Left ventricle myocardium inferior (tissue), 1 donor: Measurements from ENCODE around the gene VSIG8. TPM values are rescaled to one million over a fixed set of nuclear protein-coding genes. Genes with fewer than 3 reads are reported as not detected.

Experiments used
- DNase-seq: peaks from one replicate; pipeline ENCODE4 v3.0.0-alpha.2; 2020
- H3K27ac ChIP-seq: fragments of 200-600 bp; replicated peaks from 2 replicates; pipeline ENCODE4 v1.8.0; 2021
- H3K27me3 ChIP-seq: fragments of 200-600 bp; 2 replicates; pipeline ENCODE4 v1.8.0; 2021; ENCODE audit warnings: low read depth
- H3K36me3 ChIP-seq: fragments of 200-600 bp; 2 replicates; pipeline ENCODE4 v1.8.0; 2021
- H3K4me1 ChIP-seq: fragments of 200-600 bp; 2 replicates; pipeline ENCODE4 v1.8.0; 2021
- H3K4me3 ChIP-seq: fragments of 200-600 bp; 2 replicates; pipeline ENCODE4 v1.8.0; 2021; ENCODE audit warnings: mild to moderate bottlenecking, moderate library complexity
- H3K9me3 ChIP-seq: fragments of 200-600 bp; replicated peaks from 2 replicates; pipeline ENCODE4 v1.8.0; 2021
- intact Hi-C: fragments of 100-400 bp; cut with micrococcal nuclease; formaldehyde crosslinking; loops from one replicate; pipeline ENCODE4 v1.11.0; 2022
- total RNA-seq: library from RNA; stranded (reverse); fragmentation: NEBNext Ultra II Directional; extraction: Animal tissue kit (Norgen Biotek cat#: 25700); gene quantifications from one replicate; pipeline ENCODE4 v1.2.1, GENCODE V29; 2021
- TF ChIP-seq, protein P1 (sequence below): fragments of 200-600 bp; IDR thresholded peaks from 2 replicates; pipeline ENCODE4 v1.8.0; 2021; ENCODE audit warnings: antibody characterized with exemption, mild to moderate bottlenecking, borderline replicate concordance
- donor health status: DM: no; HTN: yes; CAD: no; lungs with severe emphysema.

The VSIG8 gene
- total RNA-seq, 1 donor from 2014 or later, result not detected

DNA sequence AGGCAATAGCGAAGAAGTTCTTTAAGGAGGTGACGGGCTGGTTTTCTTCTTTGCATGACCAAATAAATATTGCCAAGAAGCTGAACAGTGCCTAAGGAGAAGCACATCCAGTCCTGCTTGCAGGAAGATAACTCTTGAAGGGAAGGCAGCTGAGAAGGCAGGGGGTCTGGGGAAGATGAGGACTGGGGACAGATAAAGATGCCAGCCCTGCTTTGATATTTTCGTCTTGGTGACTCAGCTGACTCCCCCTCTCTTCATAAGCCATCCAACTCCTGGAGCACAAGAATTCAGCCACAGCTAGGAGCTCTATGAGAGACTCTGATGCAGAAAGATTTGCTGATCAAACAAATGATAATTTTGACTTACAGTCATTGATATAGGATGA, 34.1 kb upstream of the VSIG8 start:
- no peaks in the 10 kb centered on the region for H3K9me3 ChIP-seq
- intact Hi-C loops, result no loop called here
- TF ChIP-seq, protein P1, sequence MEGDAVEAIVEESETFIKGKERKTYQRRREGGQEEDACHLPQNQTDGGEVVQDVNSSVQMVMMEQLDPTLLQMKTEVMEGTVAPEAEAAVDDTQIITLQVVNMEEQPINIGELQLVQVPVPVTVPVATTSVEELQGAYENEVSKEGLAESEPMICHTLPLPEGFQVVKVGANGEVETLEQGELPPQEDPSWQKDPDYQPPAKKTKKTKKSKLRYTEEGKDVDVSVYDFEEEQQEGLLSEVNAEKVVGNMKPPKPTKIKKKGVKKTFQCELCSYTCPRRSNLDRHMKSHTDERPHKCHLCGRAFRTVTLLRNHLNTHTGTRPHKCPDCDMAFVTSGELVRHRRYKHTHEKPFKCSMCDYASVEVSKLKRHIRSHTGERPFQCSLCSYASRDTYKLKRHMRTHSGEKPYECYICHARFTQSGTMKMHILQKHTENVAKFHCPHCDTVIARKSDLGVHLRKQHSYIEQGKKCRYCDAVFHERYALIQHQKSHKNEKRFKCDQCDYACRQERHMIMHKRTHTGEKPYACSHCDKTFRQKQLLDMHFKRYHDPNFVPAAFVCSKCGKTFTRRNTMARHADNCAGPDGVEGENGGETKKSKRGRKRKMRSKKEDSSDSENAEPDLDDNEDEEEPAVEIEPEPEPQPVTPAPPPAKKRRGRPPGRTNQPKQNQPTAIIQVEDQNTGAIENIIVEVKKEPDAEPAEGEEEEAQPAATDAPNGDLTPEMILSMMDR, result no peak
- H3K27me3 ChIP-seq, result no peaks in the 10 kb centered on the region
- peaks cover 39% of the 10 kb centered on the region for H3K4me1 ChIP-seq
- no peaks in the 10 kb centered on the region for H3K36me3 ChIP-seq
- H3K27ac ChIP-seq, result peak overlapping the region; percentile 51
- H3K4me3 ChIP-seq, result no peak overlapping the region
- no peak for DNase-seq

DNA sequence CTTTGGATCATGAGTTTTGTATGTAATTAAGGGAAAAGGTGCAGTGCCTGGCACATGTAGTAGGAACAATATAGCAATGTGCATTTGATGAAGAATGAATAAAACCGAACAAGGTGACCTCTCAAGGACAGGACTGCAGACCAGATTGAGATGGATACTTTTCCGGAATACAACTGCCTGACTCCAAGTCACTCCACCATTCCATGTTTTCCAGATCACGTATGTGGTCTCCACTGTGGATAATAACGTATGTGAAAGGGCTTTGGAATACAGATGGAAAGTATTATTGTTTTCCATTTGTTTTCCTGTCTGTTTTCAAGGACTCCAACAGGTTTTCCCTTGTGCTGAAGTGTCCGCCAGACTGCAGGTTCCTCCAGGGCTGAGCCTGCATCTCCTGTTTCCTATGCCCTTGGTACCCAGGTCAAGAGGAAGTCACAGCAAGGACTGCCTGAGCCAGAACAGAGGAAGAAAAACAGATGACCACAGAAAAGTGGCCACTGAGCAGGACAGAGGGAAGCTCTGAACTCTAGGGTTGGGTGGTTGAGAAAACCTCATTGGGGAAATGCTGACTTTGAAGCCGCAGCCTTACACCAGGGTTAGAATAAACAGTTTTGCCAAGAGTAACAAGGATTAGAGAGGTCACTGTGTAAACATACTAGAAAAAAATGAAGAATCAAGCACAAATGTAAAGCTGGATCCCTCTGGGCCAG, 33.5 kb upstream of the VSIG8 start:
- H3K4me1 ChIP-seq, result peaks cover 41% of the 10 kb centered on the region
- peak overlapping the region; percentile 51 for H3K27ac ChIP-seq
- TF ChIP-seq, protein P1, result no peak
- DNase-seq, result no peak
- H3K9me3 ChIP-seq, result no peaks in the 10 kb centered on the region
- no peak overlapping the region for H3K4me3 ChIP-seq
- intact Hi-C loops, result no loop called here
- H3K27me3 ChIP-seq, result no peaks in the 10 kb centered on the region
- H3K36me3 ChIP-seq, result no peaks in the 10 kb centered on the region

DNA sequence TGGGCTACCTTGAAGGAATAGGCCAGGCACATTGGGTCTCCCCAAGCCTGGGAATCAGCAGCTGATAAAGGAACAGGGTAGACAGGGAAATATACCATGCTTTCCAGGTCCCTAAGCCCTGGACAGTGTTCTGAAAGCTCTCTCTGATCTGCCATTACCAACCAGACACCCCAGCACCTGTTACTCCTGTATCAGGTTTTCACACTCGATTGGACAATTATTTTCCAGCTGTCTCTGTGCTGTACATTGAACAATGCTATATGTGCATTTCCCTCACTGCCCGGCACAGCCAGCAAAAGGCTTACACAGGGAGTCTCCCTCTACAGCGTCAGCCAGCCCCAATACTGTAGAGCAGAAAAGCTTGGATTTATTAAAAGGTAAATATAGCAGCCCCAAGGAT, 32.8 kb upstream of the VSIG8 start:
- intact Hi-C loops, result no loop called here
- Histone ChIP-seq H3K27ac (no peak overlapping the region), H3K9me3 (no peaks in the 10 kb centered on the region), H3K4me3 (no peak overlapping the region), H3K27me3 (no peaks in the 10 kb centered on the region), H3K36me3 (no peaks in the 10 kb centered on the region), H3K4me1 (peaks cover 41% of the 10 kb centered on the region)
- TF ChIP-seq, protein P1, result no peak
- no peak for DNase-seq

DNA sequence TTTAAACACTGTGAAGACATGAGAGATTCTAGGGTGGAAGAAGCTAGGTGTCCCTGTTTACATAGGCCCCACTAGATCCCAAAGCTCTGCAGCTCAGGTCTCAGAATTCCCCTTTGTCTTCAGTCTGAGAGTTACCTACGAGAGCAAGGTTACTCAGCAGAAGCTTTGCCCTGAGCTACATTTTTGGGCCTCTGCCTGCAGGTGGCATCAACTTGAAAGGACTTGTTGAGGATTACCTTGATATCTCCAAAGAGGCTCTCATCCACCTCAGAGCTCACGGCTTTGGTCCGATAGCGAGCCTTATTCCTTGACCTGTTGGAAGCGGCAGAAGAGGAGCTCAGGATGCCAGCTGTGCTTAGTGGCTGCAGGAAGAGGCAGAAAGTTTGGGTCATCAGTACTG, 30.5 kb upstream of the VSIG8 start:
- no peaks in the 10 kb centered on the region for H3K36me3 ChIP-seq
- intact Hi-C loops, result no loop called here
- H3K9me3 ChIP-seq, result no peaks in the 10 kb centered on the region
- H3K4me3 ChIP-seq, result no peak overlapping the region
- H3K27ac ChIP-seq, result no peak overlapping the region
- H3K4me1 ChIP-seq, result peaks cover 45% of the 10 kb centered on the region
- DNase-seq, result no peak
- no peaks in the 10 kb centered on the region for H3K27me3 ChIP-seq
- TF ChIP-seq, protein P1, result no peak

DNA sequence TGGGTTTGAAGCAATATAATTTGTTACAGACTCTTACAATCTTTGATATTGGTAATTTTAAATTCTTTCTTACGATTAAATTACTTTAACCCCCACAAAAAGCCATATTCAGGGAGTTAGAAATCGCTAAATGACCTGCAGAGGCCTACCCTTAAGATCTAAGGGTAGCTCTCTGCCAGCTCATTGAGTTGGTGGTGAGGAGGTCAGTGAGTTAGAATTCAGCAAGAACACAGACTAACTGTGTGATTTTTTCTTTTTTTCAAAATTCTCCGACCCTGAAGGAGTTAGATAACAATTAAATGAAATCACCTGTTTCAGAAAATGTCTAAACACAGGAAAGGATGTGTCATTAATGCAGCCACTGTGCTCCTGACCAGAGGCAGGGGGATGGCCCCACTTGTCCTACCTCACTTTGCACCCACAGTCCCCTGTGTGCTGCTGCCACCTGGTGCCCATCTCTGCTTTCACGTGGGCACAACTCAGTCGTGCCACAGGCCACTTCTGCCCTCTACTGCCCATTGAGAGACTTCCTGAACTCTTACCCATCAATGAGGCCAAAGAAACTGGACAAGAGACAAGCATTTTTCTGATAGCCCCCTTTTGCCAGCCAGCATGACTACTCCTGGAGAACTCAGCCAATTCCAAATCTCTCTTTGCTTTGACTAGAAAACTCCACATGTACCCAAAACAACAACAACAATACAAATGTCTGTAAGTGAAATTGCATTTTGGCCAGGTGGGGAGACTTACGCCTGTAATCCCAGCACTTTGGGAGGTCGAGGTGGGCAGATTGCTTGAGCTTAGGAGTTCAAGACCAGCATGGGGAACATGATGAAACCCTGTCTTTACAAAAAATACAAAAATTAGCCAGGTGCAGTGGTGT, 29.1 kb upstream of the VSIG8 start:
- Histone ChIP-seq H3K36me3 (no peaks in the 10 kb centered on the region), H3K4me3 (no peak overlapping the region), H3K27ac (no peak overlapping the region), H3K27me3 (no peaks in the 10 kb centered on the region), H3K9me3 (no peaks in the 10 kb centered on the region), H3K4me1 (peaks cover 40% of the 10 kb centered on the region)
- DNase-seq, result peak; percentile 78
- TF ChIP-seq, protein P1, result peak; percentile 94
- intact Hi-C loops, result loop anchor here (2.0 kb wide), 1 partner anchor 93 kb away; no protein-coding TSS in a partner anchor
